ENCODE data around the gene WLS.

WLS gene

DNA sequence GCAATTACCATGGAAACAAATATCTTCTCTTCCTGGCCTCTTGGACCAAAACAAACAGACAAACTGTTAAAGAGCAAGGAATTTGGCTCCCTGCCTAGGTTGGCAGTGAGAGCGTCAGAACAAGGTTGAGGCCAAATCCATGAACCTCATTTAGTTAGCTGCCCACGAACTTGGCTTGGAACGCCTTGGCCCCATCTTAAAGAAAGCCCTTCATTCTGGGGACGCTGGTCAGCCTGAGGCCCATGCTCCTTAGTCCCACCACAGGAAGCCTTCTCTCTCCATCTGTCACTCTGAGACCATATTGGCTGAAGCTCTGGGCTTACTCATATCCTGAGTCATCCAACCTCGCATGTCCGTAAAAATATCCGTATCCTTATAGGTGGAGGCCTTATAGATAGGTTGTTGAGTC is 119.5 kb downstream of the WLS start:
- DNase-seq (ENCODE audit: extremely low spot score): no peak
- ChIA-PET CTCF (no interaction called here), POLR2A (no interaction called here)
- TF ChIP-seq L3MBTL2 (conservative IDR thresholded peaks at IDR 0.05) (no peak), HDGF (IDR thresholded peaks at IDR 0.05; ENCODE audit: borderline replicate concordance) (no peak), ARNT (IDR thresholded peaks at IDR 0.05) (no peak), CTBP1 (IDR thresholded peaks at IDR 0.05; ENCODE audit: borderline replicate concordance) (no peak), LEF1 (IDR thresholded peaks at IDR 0.05; ENCODE audit: borderline replicate concordance) (no peak), FOXM1 (IDR thresholded peaks at IDR 0.05; ENCODE audit: borderline replicate concordance) (no peak), BHLHE40 (IDR thresholded peaks at IDR 0.05; ENCODE audit: borderline replicate concordance) (no peak), FOXA1 (IDR thresholded peaks at IDR 0.05) (no peak), ZNF384 (IDR thresholded peaks at IDR 0.05) (no peak), SP1 (IDR thresholded peaks at IDR 0.05) (no peak), ELF4 (IDR thresholded peaks at IDR 0.05) (no peak), FOXK2 (IDR thresholded peaks at IDR 0.05) (no peak), NFRKB (IDR thresholded peaks at IDR 0.05) (no peak), SUZ12 (IDR thresholded peaks at IDR 0.05) (no peak), TARDBP (IDR thresholded peaks at IDR 0.05) (no peak)
- TF ChIP-seq, protein P1, sequence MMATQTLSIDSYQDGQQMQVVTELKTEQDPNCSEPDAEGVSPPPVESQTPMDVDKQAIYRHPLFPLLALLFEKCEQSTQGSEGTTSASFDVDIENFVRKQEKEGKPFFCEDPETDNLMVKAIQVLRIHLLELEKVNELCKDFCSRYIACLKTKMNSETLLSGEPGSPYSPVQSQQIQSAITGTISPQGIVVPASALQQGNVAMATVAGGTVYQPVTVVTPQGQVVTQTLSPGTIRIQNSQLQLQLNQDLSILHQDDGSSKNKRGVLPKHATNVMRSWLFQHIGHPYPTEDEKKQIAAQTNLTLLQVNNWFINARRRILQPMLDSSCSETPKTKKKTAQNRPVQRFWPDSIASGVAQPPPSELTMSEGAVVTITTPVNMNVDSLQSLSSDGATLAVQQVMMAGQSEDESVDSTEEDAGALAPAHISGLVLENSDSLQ (IDR thresholded peaks at IDR 0.05): no peak

GRCh38 chr1:68111519-68112436 is 120.5 kb downstream of the WLS start:
- CTCF ChIA-PET: interaction anchor here (0.6 to 1.0 kb wide), 3 partner anchors 48 to 352 kb away, joined by 3 to 5 read pairs (median 3); no protein-coding TSS in a partner anchor
- POLR2A ChIA-PET: no interaction called here
- TF ChIP-seq ZNF384 (IDR thresholded peaks at IDR 0.05): no peak
- TF ChIP-seq FOXM1 (IDR thresholded peaks at IDR 0.05; ENCODE audit: borderline replicate concordance): no peak
- no peak for TF ChIP-seq TARDBP (IDR thresholded peaks at IDR 0.05)
- TF ChIP-seq FOXK2 (IDR thresholded peaks at IDR 0.05): no peak
- TF ChIP-seq BHLHE40 (IDR thresholded peaks at IDR 0.05; ENCODE audit: borderline replicate concordance): no peak
- TF ChIP-seq HDGF (IDR thresholded peaks at IDR 0.05; ENCODE audit: borderline replicate concordance): no peak
- TF ChIP-seq SP1 (IDR thresholded peaks at IDR 0.05): no peak
- TF ChIP-seq ELF4 (IDR thresholded peaks at IDR 0.05): no peak
- TF ChIP-seq LEF1 (IDR thresholded peaks at IDR 0.05; ENCODE audit: borderline replicate concordance): no peak
- TF ChIP-seq, protein P1 (IDR thresholded peaks at IDR 0.05): no peak
- no peak for TF ChIP-seq NFRKB (IDR thresholded peaks at IDR 0.05)
- no peak for TF ChIP-seq L3MBTL2 (conservative IDR thresholded peaks at IDR 0.05)
- no peak for TF ChIP-seq CTBP1 (IDR thresholded peaks at IDR 0.05; ENCODE audit: borderline replicate concordance)
- no peak for TF ChIP-seq SUZ12 (IDR thresholded peaks at IDR 0.05)
- TF ChIP-seq ARNT (IDR thresholded peaks at IDR 0.05): no peak
- peak; percentile 62 for DNase-seq (ENCODE audit: extremely low spot score)

GRCh38 chr1:68107771-68108170 is 124.6 kb downstream of the WLS start:
- TF ChIP-seq, protein P1 (IDR thresholded peaks at IDR 0.05): no peak
- TF ChIP-seq FOXK2 (IDR thresholded peaks at IDR 0.05): no peak
- TF ChIP-seq ELF4 (IDR thresholded peaks at IDR 0.05): no peak
- no peak for TF ChIP-seq SUZ12 (IDR thresholded peaks at IDR 0.05)
- no peak for TF ChIP-seq SP1 (IDR thresholded peaks at IDR 0.05)
- no peak for TF ChIP-seq L3MBTL2 (conservative IDR thresholded peaks at IDR 0.05)
- TF ChIP-seq NFRKB (IDR thresholded peaks at IDR 0.05): no peak
- TF ChIP-seq ARNT (IDR thresholded peaks at IDR 0.05): no peak
- no peak for TF ChIP-seq FOXM1 (IDR thresholded peaks at IDR 0.05; ENCODE audit: borderline replicate concordance)
- TF ChIP-seq LEF1 (IDR thresholded peaks at IDR 0.05; ENCODE audit: borderline replicate concordance): no peak
- no peak for TF ChIP-seq BHLHE40 (IDR thresholded peaks at IDR 0.05; ENCODE audit: borderline replicate concordance)
- no peak for TF ChIP-seq ZNF384 (IDR thresholded peaks at IDR 0.05)
- TF ChIP-seq FOXA1 (IDR thresholded peaks at IDR 0.05): no peak
- ChIA-PET POLR2A (no interaction called here), CTCF (interaction anchor here (0.8 to 1.4 kb wide), 3 partner anchors 9 to 347 kb away, joined by 3 to 5 read pairs (median 3); no protein-coding TSS in a partner anchor)
- no peak for DNase-seq (ENCODE audit: extremely low spot score)

DNA sequence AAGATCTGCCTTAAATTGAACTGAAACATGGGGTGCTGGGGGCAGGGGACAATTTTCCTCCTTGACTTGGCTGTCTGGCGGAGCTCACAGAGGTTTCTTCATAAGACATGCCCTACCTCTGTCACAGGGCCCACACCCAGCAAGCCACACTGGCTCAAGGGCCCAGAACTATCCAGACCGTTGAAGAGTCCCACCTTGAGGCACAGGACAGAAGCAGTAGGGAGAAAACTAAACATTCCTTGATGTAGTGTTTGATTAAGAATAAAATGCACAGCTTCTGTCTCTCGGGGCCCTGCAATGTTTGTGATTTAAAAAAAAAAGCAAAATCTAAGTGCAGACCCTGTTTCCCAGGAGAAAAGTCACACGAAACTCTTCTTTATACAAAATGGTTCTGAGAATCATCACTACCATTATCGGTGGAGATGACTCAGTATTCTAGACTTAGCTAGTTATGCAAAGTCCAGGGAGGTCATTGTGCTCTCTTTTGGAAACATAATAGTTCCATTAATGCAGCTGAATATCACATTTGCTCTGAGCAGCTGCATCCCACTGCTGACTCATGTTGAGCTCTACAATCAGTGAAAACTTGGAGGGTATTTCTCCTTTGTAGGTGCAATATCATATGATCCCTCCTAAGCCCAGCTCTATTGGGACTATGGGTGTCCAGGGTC is 128.3 kb downstream of the WLS start:
- CTCF ChIA-PET: interaction anchor here (0.7 to 1.3 kb wide), 5 partner anchors 9 to 337 kb away, joined by 3 to 4 read pairs (median 3); no protein-coding TSS in a partner anchor
- TF ChIP-seq CTBP1 (IDR thresholded peaks at IDR 0.05; ENCODE audit: borderline replicate concordance) (no peak), NFRKB (IDR thresholded peaks at IDR 0.05) (no peak), SUZ12 (IDR thresholded peaks at IDR 0.05) (no peak), FOXA1 (IDR thresholded peaks at IDR 0.05) (no peak), ZNF384 (IDR thresholded peaks at IDR 0.05) (no peak), L3MBTL2 (conservative IDR thresholded peaks at IDR 0.05) (no peak), HDGF (IDR thresholded peaks at IDR 0.05; ENCODE audit: borderline replicate concordance) (no peak), ELF4 (IDR thresholded peaks at IDR 0.05) (no peak), SP1 (IDR thresholded peaks at IDR 0.05) (no peak), BHLHE40 (IDR thresholded peaks at IDR 0.05; ENCODE audit: borderline replicate concordance) (no peak), ARNT (IDR thresholded peaks at IDR 0.05) (no peak)
- TF ChIP-seq, protein P1 (IDR thresholded peaks at IDR 0.05): no peak
- no peak for DNase-seq (ENCODE audit: extremely low spot score)
- POLR2A ChIA-PET: no interaction called here

All from HEK293T (cell line).